GM19324 (cell line): Measurements from ENCODE around the gene CFAP20DC.

Source experiments
- ATAC-seq: cut with Tn5 transposase; IDR thresholded peaks from one replicate; pipeline ENCODE4 v1.9.1; 2021; ENCODE audit warnings: mild to moderate bottlenecking, moderate library complexity; ENCODE audit not compliant: unreplicated experiment, low FRiP score

CFAP20DC gene

DNA sequence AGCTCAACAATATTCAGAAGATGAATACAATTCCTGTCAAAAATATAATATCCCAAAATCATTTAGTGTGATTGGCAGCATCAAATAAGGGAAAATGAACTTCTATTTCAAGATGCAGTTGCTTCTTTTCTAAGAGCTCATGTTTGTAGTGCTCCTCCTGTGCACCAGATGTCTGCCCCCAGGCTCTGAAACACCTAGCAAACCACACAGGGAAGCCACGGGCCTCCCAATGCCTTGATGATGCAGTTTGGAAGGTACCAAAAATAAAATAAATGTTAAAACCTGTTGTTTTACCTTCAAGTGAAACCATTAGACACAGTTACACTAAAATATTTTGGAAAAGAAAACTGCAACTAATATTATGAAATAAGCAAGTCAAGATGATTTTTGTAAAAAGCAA lies 22.2 kb downstream of the CFAP20DC start:
- ATAC-seq = no peak

DNA sequence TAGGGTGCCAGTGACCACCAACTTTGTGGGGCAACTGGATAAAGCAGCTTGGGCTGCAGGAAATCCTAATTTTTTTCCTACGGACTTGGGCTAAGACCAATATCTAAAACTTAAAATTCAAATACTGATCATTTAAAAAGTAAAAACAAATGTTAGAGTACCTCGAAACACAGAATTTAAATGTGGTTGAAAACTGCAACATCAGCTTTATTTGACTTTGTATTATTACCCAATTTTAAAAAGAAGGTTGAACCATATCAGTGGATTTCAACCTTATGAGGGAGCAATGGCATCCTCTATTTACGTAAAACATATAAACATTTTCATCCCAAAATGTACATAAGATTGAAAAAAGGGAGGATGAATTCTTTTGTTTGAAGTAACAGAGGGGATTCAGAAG lies 26.2 kb downstream of the CFAP20DC start:
- no peak for ATAC-seq

DNA sequence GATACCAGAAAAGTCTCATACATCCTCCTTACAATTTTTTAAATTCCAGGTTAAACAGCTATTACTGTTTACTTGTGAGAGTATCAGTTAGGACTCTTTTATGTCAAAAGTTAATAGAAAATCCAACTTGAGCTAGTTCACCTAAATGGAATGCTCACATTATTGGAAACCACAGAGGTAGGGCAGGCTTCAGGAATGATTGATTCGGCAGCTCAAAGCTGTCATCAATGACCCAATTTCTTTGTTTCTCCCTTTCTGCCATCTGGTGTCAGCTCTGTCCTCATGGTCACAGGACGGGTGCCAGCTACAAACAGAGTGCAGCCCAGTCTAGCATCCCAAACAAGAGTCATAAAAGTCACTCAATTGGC lies 32.2 kb downstream of the CFAP20DC start:
- no peak for ATAC-seq

DNA sequence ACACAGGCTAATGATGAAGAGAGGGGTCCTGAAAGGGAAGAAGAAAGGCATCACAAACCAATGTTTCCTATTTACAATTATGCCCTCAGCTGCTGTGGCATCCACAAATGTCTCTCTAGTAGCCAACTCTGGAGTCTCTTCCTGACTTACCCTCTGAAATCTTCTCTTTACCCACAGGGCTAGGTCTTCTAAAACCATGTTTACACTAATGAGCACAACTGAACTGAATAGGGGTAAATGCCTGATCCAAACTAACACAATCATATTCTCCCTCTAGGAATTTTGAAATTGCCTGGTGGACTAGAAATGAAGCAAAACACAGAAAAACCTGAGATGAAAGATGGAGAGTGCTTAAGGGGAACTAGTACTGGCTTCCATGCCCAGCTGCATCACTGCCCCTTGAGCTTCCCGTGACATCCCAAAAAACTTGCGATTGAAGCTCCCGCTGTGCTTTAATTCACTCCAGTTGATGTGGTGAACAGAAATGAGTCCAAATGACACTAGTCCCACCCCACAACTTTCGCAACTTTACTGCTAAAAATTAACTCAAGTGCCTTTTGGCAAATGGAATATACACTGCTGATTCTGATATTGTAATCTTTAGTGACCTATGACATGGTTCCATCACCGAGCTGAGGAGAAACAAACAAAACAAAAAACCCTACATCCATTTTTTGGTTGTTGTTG lies 32.8 kb downstream of the CFAP20DC start:
- ATAC-seq = no peak

DNA sequence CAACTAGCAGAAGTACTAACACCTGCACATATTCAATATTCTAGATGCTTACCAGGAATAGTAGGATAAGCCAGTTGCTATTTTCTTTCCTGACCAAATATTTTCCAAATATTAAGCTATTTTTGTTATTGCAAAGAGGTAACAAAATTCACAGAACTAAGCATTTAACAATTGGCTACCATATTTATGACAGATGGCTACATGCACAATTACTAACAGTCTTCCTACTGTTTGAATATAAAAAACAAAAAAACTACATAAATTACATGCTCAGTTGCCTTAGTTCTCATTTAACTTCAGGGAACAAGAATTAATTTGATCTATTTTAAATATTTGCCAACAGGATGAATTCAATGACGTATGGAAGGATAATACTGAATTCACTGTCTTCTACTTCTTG lies 36.2 kb downstream of the CFAP20DC start:
- ATAC-seq = no peak

DNA sequence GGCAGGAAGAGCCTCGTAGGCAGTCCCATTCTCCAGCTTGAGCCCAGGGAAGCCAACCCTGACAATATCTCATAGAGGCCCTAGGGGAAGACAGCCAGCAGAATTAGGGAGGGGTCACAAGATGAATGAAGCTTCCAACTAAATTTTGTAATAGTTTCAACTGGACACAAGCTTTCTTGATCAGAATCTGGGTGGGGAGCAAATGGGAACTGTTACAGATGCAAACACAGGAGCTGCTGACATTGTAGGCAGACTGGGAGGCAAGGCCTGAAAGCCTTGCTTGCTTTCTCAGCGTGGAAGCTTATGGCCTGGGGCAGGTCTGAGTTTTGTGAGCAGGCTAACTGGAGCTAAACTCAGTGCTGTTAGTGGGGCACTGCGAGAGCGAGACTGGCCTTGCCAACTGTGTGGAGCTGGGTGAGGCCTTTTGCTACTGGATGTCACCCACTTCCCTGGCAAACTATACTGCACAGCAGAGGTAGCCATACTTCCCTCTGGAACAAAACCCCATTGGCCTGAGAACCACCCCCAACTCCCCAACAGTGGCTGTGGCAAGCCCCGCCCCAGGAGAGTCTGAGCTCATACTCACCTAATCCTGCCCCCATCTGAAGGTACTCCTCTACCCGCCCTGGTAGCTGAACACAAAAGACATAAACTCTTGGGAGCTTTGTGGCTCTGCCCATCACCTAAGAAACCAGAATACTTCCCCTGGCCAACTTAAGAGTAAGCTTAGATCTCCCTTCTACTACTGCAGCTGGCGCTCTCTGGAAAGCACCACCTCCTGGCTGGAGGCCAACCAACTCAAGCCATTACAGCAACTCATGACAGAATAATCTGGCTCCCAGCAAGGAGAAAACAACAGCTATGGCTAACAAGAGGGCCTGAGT lies 42.9 kb downstream of the CFAP20DC start:
- no peak for ATAC-seq

DNA sequence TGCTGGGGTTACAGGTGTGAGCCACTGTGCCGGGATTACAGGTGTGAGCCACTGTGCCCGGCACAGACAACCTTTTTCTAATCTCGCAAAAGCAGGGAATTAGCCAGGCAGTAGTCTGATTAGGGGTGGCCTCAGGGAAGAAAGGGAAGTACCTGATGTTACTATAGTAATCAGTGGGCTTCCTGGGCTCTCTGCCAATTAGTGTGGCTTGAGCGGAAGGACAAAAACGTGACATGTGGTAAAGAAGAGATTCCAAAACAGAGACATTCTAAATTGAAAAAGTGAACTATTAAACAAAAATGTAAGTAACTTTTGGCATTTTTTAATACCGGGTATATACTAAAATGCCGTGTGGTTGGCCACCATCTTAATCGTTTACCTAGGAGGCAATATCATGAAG lies 48.1 kb downstream of the CFAP20DC start:
- no peak for ATAC-seq

DNA sequence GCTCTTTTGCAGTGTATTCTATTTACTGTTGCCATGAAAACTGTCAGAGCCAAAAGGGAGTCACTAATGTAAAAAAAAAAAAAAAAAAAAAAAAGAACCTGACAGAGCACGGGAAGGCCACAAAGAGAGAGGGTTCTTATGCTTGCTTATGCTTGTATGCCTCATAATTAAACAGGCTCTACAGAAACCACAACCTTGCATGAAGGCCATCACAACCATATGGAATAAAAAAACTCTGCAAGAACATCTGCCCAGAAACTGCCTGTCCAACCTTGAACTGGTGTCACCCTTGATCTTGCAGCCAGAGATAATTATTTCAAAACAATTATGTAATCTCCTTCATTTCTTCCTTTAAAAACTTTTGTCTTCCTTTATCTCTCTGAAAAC lies 50.1 kb downstream of the CFAP20DC start:
- no peak for ATAC-seq

DNA sequence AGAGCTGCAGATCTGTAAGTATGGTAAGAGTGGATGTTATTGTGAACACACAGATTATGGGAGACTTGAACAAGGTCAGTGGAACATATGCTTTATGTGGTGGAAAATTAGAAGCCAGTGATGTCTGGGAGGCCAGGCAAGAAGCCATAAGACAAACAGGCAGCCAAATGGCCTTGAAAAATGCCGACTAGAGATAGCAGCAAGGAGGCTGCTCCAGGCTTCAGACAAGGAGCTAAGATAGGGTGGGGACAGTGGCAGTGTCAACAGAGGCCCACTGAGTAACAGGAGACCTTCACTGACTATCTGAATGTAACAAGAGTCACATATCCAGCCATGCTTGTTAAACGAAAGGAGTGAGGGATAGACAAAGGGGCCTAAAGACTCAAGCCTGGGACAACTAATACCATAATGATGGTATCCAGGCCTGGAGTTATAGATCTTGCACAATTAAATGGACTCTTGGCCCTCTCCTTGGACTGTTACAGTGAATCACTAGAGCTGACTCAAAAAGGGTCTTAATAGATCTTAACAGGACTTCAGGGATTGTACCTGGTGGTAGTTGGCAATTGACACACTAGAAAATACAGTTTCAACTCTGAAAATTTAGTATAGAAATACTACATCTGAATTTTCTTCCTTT lies 50.6 kb downstream of the CFAP20DC start:
- no peak for ATAC-seq

DNA sequence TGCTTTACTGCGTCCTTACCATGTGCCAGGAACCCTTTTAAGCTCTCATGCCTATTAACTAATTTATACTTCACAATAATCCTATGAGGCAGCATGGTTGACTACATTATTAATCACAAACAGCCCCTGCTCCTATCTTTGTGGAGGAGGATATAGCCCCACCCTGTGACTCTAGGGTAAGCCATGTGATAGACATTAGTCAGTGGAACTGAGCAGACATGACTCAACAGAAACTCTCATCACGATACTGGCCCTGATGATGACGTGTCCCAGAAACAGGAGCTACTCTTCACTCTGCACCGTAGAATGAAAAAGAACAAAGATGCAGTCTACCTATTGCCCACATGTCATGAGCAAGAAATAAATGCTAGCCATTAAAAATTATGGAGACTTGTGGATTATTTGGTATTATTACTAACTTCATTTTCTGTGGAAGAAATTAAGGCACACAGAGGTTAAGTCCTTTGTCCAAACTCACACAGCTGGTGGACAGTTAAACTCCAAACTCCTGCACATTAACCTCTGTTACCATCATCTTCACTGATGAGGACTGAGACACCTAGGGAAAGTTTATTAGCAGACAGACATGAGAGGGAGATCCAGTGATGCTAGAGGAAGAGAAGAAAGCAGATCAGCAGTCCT lies 51.2 kb downstream of the CFAP20DC start:
- ATAC-seq = no peak

DNA sequence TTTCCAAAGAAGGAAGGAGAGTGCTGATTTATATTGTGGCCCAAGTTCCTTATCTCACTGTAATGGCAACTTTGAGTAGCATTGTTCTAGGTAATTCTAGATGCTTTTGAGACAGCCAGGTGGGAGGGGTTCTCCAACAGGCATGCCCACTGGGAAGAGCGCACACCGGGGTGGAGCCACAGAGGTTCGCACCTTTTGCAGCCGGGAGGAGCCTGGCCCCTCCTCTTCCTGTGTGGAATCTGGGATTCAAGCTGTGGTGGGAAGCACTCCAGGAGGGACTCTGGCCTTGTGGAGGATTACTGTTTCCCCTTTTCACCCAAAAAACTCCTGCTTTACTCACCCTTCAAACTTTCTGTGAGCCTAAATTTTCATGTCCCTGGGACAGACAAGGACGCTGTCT lies 53.1 kb downstream of the CFAP20DC start:
- ATAC-seq = no peak

DNA sequence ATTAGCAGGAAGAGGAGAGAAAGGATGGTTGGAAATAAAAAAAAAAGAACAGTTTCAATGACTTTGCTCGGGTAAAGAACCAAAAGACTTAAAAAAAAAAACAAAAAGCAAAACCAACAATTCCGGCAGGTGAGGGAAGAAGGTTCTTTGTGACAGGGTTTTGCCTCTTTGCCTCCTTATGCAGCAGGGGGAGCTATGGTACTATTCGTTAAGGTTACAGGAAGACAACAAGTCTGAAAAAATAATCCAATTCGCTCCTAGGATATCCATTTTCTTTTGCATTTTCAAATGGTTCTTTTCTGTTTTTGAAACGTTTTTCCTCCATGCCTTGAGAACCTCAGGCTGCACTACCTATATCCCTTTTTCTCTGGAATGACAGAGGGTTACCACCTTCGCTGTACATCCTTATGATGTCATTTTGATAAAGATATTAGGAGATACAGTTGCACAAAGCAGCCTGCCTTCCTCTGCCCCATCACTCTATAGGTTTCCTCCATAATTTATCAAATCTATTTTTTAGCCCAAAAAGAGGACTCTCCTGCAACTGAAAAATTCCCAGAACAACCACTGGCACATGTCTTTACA lies 55.0 kb downstream of the CFAP20DC start:
- no peak for ATAC-seq

DNA sequence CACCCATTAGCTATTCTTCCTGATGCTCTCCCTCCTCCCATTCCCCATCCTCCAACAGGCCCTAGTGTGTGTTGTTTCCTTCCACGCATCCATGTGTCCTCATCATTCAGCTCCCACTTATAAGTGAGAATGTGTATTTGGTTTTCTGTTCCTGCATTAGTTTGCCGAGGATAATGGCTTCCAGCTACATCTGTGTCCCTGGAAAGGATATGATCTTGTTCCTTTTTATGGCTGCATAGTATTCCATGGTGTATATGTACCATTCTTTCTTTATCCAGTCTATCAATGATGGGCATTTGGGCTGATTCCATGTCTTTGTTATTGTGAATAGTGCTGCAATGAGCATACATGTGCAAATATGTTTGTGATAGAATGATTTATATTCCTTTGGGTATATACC lies 56.3 kb downstream of the CFAP20DC start:
- ATAC-seq = no peak

DNA sequence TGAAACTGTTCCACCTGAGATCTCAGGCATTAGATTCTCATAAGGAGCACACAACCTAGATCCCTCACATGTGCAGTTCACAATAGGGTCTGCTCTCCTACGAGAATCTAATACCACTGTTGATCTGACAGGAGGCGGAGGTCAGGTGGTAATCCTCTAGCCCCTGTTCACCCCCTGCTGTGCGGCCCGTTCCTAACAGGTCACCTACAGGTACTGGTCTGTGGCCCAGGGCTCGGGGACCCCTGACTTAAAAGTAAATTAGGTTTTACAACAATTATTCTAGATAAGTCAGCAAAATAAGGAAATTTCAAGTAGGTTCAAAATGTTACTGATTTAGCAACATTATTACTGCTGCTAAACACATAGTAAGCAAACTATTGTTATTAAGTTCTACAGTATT lies 58.2 kb downstream of the CFAP20DC start:
- no peak for ATAC-seq

DNA sequence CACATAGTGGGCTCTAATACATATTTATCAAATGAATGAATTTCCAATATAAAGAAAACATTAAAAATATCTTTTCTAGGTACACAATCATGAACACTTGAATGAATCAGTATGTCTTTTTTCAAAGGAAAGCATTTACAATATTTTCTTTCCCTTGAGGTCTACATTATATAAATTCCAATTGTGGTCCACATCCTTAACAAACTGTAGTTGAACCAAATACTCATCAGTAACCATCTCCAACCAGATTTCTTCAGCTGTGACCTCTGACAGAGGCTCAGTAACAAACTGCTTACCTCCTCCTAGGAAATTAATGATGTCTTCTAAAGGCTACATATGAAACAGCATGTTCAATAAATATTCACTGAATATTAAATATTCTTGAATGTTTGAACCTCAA lies 58.8 kb downstream of the CFAP20DC start:
- ATAC-seq = no peak

DNA sequence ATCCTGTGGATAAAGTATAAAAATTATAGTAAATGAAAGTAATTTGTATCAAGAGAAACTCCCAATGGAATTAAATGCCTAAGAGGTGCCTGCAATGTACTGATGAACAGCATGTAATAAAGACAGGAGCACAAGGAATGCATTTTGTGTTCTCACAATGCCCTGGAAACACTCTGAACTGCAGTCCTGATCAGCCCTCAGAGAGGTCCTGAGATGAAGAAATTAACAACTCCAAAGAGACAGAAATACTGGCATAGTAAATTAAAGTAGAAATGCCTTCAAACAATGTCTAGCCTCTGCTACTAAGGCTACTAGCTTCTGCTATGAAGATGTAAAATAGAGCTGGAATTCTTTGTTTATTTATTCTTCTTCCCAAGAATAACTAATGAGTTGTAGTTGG lies 59.9 kb downstream of the CFAP20DC start:
- ATAC-seq = no peak

DNA sequence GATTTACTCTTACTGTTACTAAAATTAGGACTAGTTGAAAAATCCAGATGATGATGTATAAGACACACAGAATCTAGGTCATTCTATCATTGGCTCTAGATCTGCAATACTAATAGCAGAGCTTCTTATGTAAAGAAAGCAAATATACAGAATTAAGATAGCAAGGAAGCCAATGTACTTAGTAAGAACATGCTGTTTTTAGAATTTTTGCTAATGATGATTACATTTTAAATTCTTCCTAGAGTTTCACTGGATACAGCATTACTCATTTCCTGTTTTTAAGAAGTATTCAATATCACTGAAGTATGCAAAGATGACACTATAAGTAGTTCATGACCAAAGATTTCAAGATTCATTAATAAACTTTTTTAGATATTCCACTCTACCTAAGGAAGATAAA lies 60.7 kb downstream of the CFAP20DC start:
- ATAC-seq = no peak

DNA sequence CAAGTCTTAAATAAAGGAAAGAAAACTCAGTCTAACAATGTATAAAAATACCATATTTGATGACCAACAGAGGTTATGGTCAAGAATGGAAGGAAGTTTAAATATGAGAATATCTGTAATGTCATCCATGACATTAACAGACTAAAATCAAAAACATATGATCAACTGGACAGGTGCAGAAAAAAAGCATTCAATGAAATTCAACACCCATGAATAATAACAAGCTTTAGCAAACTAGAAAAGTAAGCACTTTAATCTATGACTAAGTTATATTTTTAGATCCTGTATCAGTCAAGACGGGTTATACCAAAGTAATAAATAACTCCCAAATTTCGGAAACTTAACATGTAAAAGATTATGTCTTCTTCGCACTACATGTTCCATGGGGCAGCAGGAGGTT lies 61.8 kb downstream of the CFAP20DC start:
- no peak for ATAC-seq

DNA sequence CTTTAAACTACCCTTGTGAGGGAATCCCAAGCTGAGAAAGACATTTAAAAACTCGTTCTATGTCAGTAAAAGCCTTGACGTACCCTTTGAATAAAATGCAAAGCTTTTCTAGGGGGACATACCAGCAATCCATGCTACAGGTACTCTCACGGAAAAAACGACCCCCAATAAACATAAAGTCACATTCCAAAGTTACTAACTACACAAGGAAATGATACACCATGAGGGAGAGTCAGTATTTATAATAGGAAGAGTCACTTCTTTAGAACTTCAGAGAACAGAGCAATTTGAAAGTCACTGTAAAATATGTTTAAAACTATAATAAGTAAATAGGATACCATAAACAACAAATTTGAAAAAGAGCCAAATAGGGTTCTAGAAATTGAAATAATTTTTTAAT lies 63.2 kb downstream of the CFAP20DC start:
- no peak for ATAC-seq

DNA sequence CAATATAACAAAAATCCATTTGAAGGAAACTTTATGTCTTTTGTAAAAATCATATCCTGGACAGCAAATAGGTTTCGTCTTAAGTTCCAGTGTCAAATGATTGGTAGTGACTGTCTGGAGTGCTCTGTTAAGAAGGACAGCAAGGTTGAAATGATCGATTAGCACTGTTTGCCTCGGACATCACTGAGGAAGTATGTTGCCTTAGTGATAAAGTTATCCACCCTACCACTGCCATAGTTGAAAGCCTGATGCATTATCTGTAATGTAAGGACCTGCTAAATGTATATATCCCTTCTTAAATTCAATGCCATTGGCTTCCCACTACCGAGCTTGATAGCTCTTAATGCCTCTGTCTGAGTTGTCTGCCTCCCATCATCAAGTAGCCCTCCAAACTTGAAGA lies 70.0 kb downstream of the CFAP20DC start:
- ATAC-seq = no peak

DNA sequence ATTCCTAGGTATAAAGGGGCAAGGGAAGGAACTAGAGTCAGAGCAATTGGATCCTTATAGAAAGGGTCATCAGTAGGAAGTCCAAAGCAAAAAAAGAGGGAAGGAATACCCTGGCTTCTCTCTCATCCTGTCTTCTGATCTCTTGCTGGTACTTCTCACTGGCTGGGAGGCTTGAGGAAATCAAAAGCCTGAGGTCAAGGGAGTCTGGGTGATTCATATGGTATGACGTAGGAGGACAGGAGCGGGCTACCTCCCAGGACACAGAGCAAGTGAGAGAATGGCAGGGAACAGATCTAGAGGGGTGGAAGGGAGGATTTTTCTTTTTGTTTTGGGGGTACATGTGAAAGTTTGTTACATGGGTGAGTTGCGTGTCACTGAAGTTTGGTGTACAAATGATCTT lies 76.0 kb downstream of the CFAP20DC start:
- no peak for ATAC-seq
